SK-N-SH treated with all-trans-retinoic acid at 6 μM for 48 hours (cell line): ENCODE results near the gene PRRC2B.

Experiments
- ATAC-seq: fragments of 200-7000 bp; cut with Tn5 transposase; 3 replicates; pipeline ENCODE4 v1.9.1; 2020; ENCODE audit warnings: mild to moderate bottlenecking, moderate library complexity
- ARNTL ChIP-seq: fragments of 450-650 bp; formaldehyde crosslinking; IDR thresholded peaks from 2 replicates; pipeline ENCODE4 v1.5.0; 2020; ENCODE audit warnings: low read depth, mild to moderate bottlenecking, moderate library complexity, borderline replicate concordance
- BACH2 ChIP-seq: fragments of 250-450 bp; sonication (Bioruptor Pico); IDR thresholded peaks from 2 replicates; pipeline ENCODE4 v1.9.0; 2021; ENCODE audit warnings: mild to moderate bottlenecking, borderline replicate concordance
- CREB5 ChIP-seq: fragments of 250-450 bp; sonication (Bioruptor Pico); IDR thresholded peaks from 2 replicates; pipeline ENCODE4 v1.5.1; 2020; ENCODE audit warnings: low read depth, mild to moderate bottlenecking, moderate library complexity
- CSDC2 ChIP-seq: fragments of 250-450 bp; sonication (Bioruptor Pico); IDR thresholded peaks from 2 replicates; pipeline ENCODE4 v1.5.0; 2020; ENCODE audit warnings: mild to moderate bottlenecking, moderate library complexity
- ESRRG ChIP-seq: fragments of 250-450 bp; sonication (Bioruptor Pico); IDR thresholded peaks from 2 replicates; pipeline ENCODE4 v1.6.1; 2021; ENCODE audit warnings: mild to moderate bottlenecking
- GLIS3 ChIP-seq: fragments of 250-450 bp; sonication (Bioruptor Pico); IDR thresholded peaks from 2 replicates; pipeline ENCODE4 v1.5.0; 2020; ENCODE audit warnings: mild to moderate bottlenecking, moderate library complexity
- ISL1 ChIP-seq: fragments of 250-450 bp; sonication (Bioruptor Pico); IDR thresholded peaks from 2 replicates; pipeline ENCODE4 v2.1.2; 2022; ENCODE audit warnings: mild to moderate bottlenecking, moderate library complexity
- OSR1 ChIP-seq: fragments of 250-450 bp; sonication (Bioruptor Pico); IDR thresholded peaks from 2 replicates; pipeline ENCODE4 v1.8.0; 2022; ENCODE audit warnings: moderate library complexity, mild to moderate bottlenecking, inconsistent platforms
- PATZ1 ChIP-seq: fragments of 250-450 bp; sonication (Bioruptor Pico); IDR thresholded peaks from 2 replicates; pipeline ENCODE4 v1.8.0; 2020; ENCODE audit warnings: mild to moderate bottlenecking, moderate library complexity, borderline replicate concordance
- PPARA ChIP-seq: fragments of 250-450 bp; sonication (Bioruptor Pico); IDR thresholded peaks from 2 replicates; pipeline ENCODE4 v1.5.0; 2020; ENCODE audit warnings: mild to moderate bottlenecking, borderline replicate concordance
- RARB ChIP-seq: fragments of 250-450 bp; sonication (Bioruptor Pico); IDR thresholded peaks from 2 replicates; pipeline ENCODE4 v1.8.0; 2021; ENCODE audit warnings: mild to moderate bottlenecking, moderate library complexity
- SNAI2 ChIP-seq: fragments of 250-450 bp; sonication (Bioruptor Pico); IDR thresholded peaks from 2 replicates; pipeline ENCODE4 v1.5.0; 2020; ENCODE audit warnings: mild to moderate bottlenecking, moderate library complexity
- TCF4 ChIP-seq: fragments of 250-450 bp; sonication (Bioruptor Pico); IDR thresholded peaks from 2 replicates; pipeline ENCODE4 v1.8.0; 2021; ENCODE audit warnings: mild to moderate bottlenecking, moderate library complexity, borderline replicate concordance
- TOX ChIP-seq: fragments of 250-450 bp; sonication (Bioruptor Pico); IDR thresholded peaks from 2 replicates; pipeline ENCODE4 v1.8.0; 2021; ENCODE audit warnings: mild to moderate bottlenecking, moderate library complexity, borderline replicate concordance
- ZC3H10 ChIP-seq: fragments of 250-450 bp; sonication (Bioruptor Pico); IDR thresholded peaks from 2 replicates; pipeline ENCODE4 v1.5.1; 2021; ENCODE audit warnings: mild to moderate bottlenecking, moderate library complexity
- ZFP3 ChIP-seq: fragments of 250-450 bp; sonication (Bioruptor Pico); IDR thresholded peaks from 2 replicates; pipeline ENCODE4 v1.5.0; 2020; ENCODE audit warnings: mild to moderate bottlenecking, moderate library complexity
- ZFP30 ChIP-seq: fragments of 450-650 bp; formaldehyde crosslinking; IDR thresholded peaks from 2 replicates; pipeline ENCODE4 v1.5.0; 2022; ENCODE audit warnings: mild to moderate bottlenecking, moderate library complexity
- ZNF565 ChIP-seq: fragments of 450-650 bp; formaldehyde crosslinking; conservative IDR thresholded peaks from 2 replicates; pipeline ENCODE4 v1.5.0; 2020; ENCODE audit warnings: low read depth, mild to moderate bottlenecking, moderate library complexity
- ZNF8 ChIP-seq: fragments of 450-650 bp; formaldehyde crosslinking; IDR thresholded peaks from 2 replicates; pipeline ENCODE4 v1.5.0; 2020; ENCODE audit warnings: mild to moderate bottlenecking, moderate library complexity
- TF ChIP-seq, protein P1 (sequence below): fragments of 250-450 bp; sonication (Bioruptor Pico); IDR thresholded peaks from 2 replicates; pipeline ENCODE4 v1.5.0; 2020; ENCODE audit warnings: mild to moderate bottlenecking, moderate library complexity

Gene PRRC2B

GRCh38 chr9:131502781-131503625, 109.1 kb downstream of the PRRC2B start, which contains the start of gene POMT1:
TSS of gene POMT1 (plus strand) at chr9:131502918. CDS start at chr9:131504219, 1,301 bp downstream.
- peak; percentile 83 for ATAC-seq
- peak; percentile 19; the same call in 1 of the 2 replicates for TF ChIP-seq PATZ1 (CRISPR knock-in tag)
- no peak for TF ChIP-seq OSR1 (CRISPR knock-in tag)
- TF ChIP-seq TCF4 (CRISPR knock-in tag), result no peak
- TF ChIP-seq GLIS3 (CRISPR knock-in tag), result 0 out of 2 replicates have a peak, but pooled peaks have one; percentile 44

DNA sequence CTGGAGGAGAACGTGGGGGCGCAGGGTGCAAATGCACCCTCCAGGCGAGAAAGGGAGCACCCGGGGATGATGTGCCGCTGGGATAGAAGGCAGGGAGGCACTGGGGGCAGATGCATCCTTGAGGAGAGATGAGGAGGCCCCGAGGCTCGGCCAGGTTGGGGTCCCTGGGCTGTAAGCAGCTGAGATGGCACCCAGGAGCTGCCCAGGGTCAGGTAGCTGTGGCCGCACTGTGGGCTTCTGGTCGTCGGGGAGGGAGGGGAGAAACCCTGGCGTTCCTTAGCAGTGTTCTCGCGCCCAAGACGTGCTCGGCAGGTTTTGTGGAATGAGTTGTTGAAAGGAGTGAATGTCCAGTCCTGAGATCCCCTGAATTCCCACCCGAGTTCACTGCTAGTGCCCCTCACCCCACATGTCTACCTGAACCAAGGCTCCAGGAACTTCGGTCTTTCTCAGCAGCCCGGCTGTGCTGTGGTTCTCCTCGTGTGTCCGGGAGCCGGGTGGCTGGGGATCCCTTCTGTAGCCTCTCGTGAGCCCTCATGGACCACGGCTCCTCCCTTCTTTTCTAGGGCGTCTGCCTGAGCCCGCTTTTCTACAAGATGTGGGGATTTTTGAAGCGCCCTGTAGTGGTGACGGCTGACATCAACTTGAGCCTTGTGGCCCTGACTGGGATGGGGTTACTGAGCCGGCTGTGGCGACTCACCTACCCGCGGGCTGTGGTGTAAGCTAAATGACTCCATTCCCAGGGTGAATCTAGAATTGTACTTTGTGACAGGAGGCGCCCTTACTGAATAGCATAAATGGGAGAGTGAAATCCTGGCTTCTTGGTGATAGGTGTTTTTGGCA, 110.0 kb downstream of the PRRC2B start:
- TF ChIP-seq BACH2, result no peak
- peak; percentile 35 for ATAC-seq

GRCh38 chr9:131505012-131505411, 111.1 kb downstream of the PRRC2B start:
- no peak for ATAC-seq
- TF ChIP-seq TCF4 (CRISPR knock-in tag) (no peak), ESRRG (CRISPR knock-in tag) (no peak), RARB (CRISPR knock-in tag) (no peak), CREB5 (CRISPR knock-in tag) (no peak), ISL1 (CRISPR knock-in tag) (no peak), ZFP30 (CRISPR knock-in tag) (no peak), CSDC2 (no peak), TOX (no peak), BACH2 (no peak), GLIS3 (CRISPR knock-in tag) (no peak), SNAI2 (CRISPR knock-in tag) (no peak), ARNTL (no peak)
- TF ChIP-seq, protein P1, sequence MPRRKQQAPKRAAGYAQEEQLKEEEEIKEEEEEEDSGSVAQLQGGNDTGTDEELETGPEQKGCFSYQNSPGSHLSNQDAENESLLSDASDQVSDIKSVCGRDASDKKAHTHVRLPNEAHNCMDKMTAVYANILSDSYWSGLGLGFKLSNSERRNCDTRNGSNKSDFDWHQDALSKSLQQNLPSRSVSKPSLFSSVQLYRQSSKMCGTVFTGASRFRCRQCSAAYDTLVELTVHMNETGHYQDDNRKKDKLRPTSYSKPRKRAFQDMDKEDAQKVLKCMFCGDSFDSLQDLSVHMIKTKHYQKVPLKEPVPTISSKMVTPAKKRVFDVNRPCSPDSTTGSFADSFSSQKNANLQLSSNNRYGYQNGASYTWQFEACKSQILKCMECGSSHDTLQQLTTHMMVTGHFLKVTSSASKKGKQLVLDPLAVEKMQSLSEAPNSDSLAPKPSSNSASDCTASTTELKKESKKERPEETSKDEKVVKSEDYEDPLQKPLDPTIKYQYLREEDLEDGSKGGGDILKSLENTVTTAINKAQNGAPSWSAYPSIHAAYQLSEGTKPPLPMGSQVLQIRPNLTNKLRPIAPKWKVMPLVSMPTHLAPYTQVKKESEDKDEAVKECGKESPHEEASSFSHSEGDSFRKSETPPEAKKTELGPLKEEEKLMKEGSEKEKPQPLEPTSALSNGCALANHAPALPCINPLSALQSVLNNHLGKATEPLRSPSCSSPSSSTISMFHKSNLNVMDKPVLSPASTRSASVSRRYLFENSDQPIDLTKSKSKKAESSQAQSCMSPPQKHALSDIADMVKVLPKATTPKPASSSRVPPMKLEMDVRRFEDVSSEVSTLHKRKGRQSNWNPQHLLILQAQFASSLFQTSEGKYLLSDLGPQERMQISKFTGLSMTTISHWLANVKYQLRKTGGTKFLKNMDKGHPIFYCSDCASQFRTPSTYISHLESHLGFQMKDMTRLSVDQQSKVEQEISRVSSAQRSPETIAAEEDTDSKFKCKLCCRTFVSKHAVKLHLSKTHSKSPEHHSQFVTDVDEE, result no peak

DNA sequence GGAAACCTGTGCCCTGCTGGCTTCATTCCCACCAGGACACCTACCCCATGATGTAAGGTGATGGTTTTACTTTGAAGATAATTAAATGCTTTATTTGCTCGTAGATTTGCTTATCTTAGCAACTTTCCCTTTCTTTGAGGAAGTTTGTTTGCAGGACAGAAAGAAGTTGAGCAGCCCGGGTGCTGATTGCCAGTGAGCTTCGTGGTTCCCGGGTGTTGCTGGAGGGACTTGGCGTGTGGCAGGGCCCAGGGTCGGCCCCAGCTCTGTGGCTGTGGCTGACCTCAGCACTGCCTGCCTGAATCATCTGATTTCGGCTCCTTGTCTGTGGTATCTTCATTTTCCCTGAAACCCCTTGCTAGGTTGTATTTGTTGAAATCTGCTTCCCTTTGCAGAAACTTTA, 117.5 kb downstream of the PRRC2B start:
- ATAC-seq, result no peak
- TF ChIP-seq PATZ1 (CRISPR knock-in tag) (no peak), ZFP30 (CRISPR knock-in tag) (no peak)

DNA sequence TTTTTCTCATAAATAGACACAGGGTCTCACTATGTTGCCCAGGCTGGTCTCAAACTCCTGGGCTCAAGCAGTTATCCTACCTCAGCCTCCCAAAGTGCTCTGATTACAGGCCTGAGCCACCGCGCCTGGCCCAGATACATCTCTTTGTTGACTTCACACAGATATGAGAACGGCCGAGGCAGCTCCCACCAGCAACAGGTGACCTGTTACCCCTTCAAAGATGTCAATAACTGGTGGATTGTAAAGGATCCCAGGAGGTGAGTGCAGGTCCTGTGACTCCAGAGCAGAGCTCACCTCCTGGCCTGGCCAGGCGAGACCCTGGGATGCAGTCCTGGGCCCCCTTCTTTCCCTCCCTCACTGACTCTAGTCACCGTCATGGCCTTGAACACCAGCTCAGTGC, 118.0 kb downstream of the PRRC2B start:
- ATAC-seq, result no peak
- TF ChIP-seq PPARA, result no peak
- no peak for TF ChIP-seq ISL1 (CRISPR knock-in tag)
- no peak for TF ChIP-seq ZFP3 (CRISPR knock-in tag)
- TF ChIP-seq TCF4 (CRISPR knock-in tag), result no peak
- TF ChIP-seq ZFP30 (CRISPR knock-in tag), result no peak
- no peak for TF ChIP-seq ZNF565 (CRISPR knock-in tag)
- TF ChIP-seq GLIS3 (CRISPR knock-in tag), result no peak
- TF ChIP-seq SNAI2 (CRISPR knock-in tag), result no peak
- no peak for TF ChIP-seq OSR1 (CRISPR knock-in tag)
- TF ChIP-seq PATZ1 (CRISPR knock-in tag), result no peak
- TF ChIP-seq ZC3H10, result no peak
- no peak for TF ChIP-seq ESRRG (CRISPR knock-in tag)
- TF ChIP-seq ARNTL, result no peak
- no peak for TF ChIP-seq ZNF8
